Adipocyte (in vitro differentiated cells): ENCODE results near the gene PKMYT1.

ENCODE experiments used
- DNase-seq: peaks from one replicate; pipeline ENCODE4 v3.0.0-alpha.2; 2015; ENCODE audit warnings: low read depth
- H3K27me3 ChIP-seq: replicated peaks from 2 replicates; pipeline ENCODE4 v1.7.0; 2013; ENCODE audit warnings: mild to moderate bottlenecking, low read length, moderate library complexity; ENCODE audit not compliant: control insufficient read depth, insufficient read depth
- H3K36me3 ChIP-seq: 2 replicates; pipeline ENCODE4 v1.7.0; 2013; ENCODE audit warnings: low read length, mild to moderate bottlenecking, moderate library complexity; ENCODE audit not compliant: control insufficient read depth, insufficient read depth, severe bottlenecking
- H3K4me1 ChIP-seq: 2 replicates; pipeline ENCODE4 v1.7.0; 2013; ENCODE audit warnings: mild to moderate bottlenecking, low read length, moderate library complexity; ENCODE audit not compliant: control insufficient read depth, insufficient read depth
- H3K4me3 ChIP-seq: 2 replicates; pipeline ENCODE4 v1.7.0; 2013; ENCODE audit warnings: mild to moderate bottlenecking, low read length, moderate library complexity
- H3K9ac ChIP-seq: 2 replicates; pipeline ENCODE4 v1.7.0; 2013; ENCODE audit warnings: mild to moderate bottlenecking, low read length, moderate library complexity
- H3K9me3 ChIP-seq: 2 replicates; pipeline ENCODE4 v1.7.0; 2013; ENCODE audit warnings: mild to moderate bottlenecking, low read length, moderate library complexity; ENCODE audit not compliant: control insufficient read depth

PKMYT1 gene

GRCh38 chr16:3014971-3015370, 34.7 kb upstream of the PKMYT1 start:
- no peaks in the 10 kb centered on the region for H3K9me3 ChIP-seq
- H3K4me1 ChIP-seq = peaks cover 2% of the 10 kb centered on the region
- no peak overlapping the region for H3K4me3 ChIP-seq
- no peaks in the 10 kb centered on the region for H3K36me3 ChIP-seq
- H3K9ac ChIP-seq = no peak overlapping the region
- H3K27me3 ChIP-seq = peaks cover 46% of the 10 kb centered on the region
- DNase-seq = no peak

- Histone ChIP-seq H3K9ac (no peak overlapping the region), H3K4me1 (no peaks in the 10 kb centered on the region), H3K9me3 (no peaks in the 10 kb centered on the region), H3K36me3 (no peaks in the 10 kb centered on the region), H3K4me3 (no peak overlapping the region), H3K27me3 (peaks cover 46% of the 10 kb centered on the region)
- no peak for DNase-seq
These were observed 33.9 kb upstream of the PKMYT1 start for GRCh38 chr16:3013998-3014690.

GRCh38 chr16:3013491-3013951, 33.3 kb upstream of the PKMYT1 start:
- Histone ChIP-seq H3K4me3 (no peak overlapping the region), H3K9ac (no peak overlapping the region), H3K36me3 (no peaks in the 10 kb centered on the region), H3K9me3 (no peaks in the 10 kb centered on the region), H3K4me1 (peaks cover 2% of the 10 kb centered on the region), H3K27me3 (peaks cover 49% of the 10 kb centered on the region)
- DNase-seq = no peak

GRCh38 chr16:3012828-3013420, 32.7 kb upstream of the PKMYT1 start, which contains the start of gene CLDN9:
Gene CLDN9, plus strand, starts transcription at chr16:3012923. Its CDS starts 440 bp downstream, at chr16:3013363.
- peaks cover 7% of the 10 kb centered on the region for H3K4me1 ChIP-seq
- H3K27me3 ChIP-seq = peaks cover 50% of the 10 kb centered on the region
- H3K9me3 ChIP-seq = no peaks in the 10 kb centered on the region
- H3K9ac ChIP-seq = no peak within 1 kb of the TSS
- no peak within 1 kb of the TSS for H3K4me3 ChIP-seq
- no peaks in the 10 kb centered on the region for H3K36me3 ChIP-seq
- DNase-seq = no peak

GRCh38 chr16:3012246-3012645, 32.0 kb upstream of the PKMYT1 start:
- H3K9me3 ChIP-seq = no peaks in the 10 kb centered on the region
- H3K27me3 ChIP-seq = peaks cover 55% of the 10 kb centered on the region
- peaks cover 11% of the 10 kb centered on the region for H3K4me1 ChIP-seq
- DNase-seq = no peak
- no peaks in the 10 kb centered on the region for H3K36me3 ChIP-seq
- H3K9ac ChIP-seq = no peak overlapping the region
- no peak overlapping the region for H3K4me3 ChIP-seq

- Histone ChIP-seq H3K27me3 (peaks cover 63% of the 10 kb centered on the region), H3K9ac (no peak overlapping the region), H3K4me3 (no peak overlapping the region), H3K36me3 (no peaks in the 10 kb centered on the region), H3K4me1 (peaks cover 11% of the 10 kb centered on the region), H3K9me3 (no peaks in the 10 kb centered on the region)
- DNase-seq = no peak
These were observed 30.3 kb upstream of the PKMYT1 start for GRCh38 chr16:3010510-3010909.

GRCh38 chr16:3009568-3010390, 29.5 kb upstream of the PKMYT1 start:
- DNase-seq = no peak
- Histone ChIP-seq H3K9me3 (no peaks in the 10 kb centered on the region), H3K9ac (no peak overlapping the region), H3K4me3 (no peak overlapping the region), H3K27me3 (peaks cover 61% of the 10 kb centered on the region), H3K4me1 (peaks cover 11% of the 10 kb centered on the region), H3K36me3 (no peaks in the 10 kb centered on the region)

GRCh38 chr16:3008690-3009037, 28.4 kb upstream of the PKMYT1 start:
- peaks cover 11% of the 10 kb centered on the region for H3K4me1 ChIP-seq
- no peak for DNase-seq
- no peaks in the 10 kb centered on the region for H3K36me3 ChIP-seq
- H3K4me3 ChIP-seq = no peak overlapping the region
- H3K9me3 ChIP-seq = no peaks in the 10 kb centered on the region
- H3K9ac ChIP-seq = no peak overlapping the region
- H3K27me3 ChIP-seq = peaks cover 53% of the 10 kb centered on the region

- no peak for DNase-seq
- H3K36me3 ChIP-seq = no peaks in the 10 kb centered on the region
- no peaks in the 10 kb centered on the region for H3K9me3 ChIP-seq
- H3K4me3 ChIP-seq = no peak overlapping the region
- H3K27me3 ChIP-seq = peaks cover 47% of the 10 kb centered on the region
- H3K4me1 ChIP-seq = peaks cover 11% of the 10 kb centered on the region
- H3K9ac ChIP-seq = no peak overlapping the region
These were observed 27.9 kb upstream of the PKMYT1 start for GRCh38 chr16:3007957-3008689.

- DNase-seq = no peak
- H3K4me1 ChIP-seq = peaks cover 11% of the 10 kb centered on the region
These were observed 27.1 kb upstream of the PKMYT1 start for GRCh38 chr16:3007059-3007956.

More at GRCh38 chr16:3007059-3007956, 27.1 kb upstream of the PKMYT1 start:
- Histone ChIP-seq H3K4me3 (no peak overlapping the region), H3K36me3 (no peaks in the 10 kb centered on the region), H3K9me3 (no peaks in the 10 kb centered on the region), H3K27me3 (peaks cover 40% of the 10 kb centered on the region), H3K9ac (no peak overlapping the region)
